Neutrophil (primary cell): ENCODE results near the gene ZNF225.
"Not testable (repeated sequence)": the region's sequence is repeated elsewhere in the genome, so short reads cannot be mapped to it uniquely, and the experiment has no call there.

ENCODE experiments used
- H3K27ac ChIP-seq: fragments of 200-600 bp; sonication (generic); 2 replicates; pipeline ENCODE4 v1.5.1; 2016; ENCODE audit warnings: mild to moderate bottlenecking, moderate library complexity
- H3K27me3 ChIP-seq: fragments of 200-600 bp; sonication (generic); 2 replicates; pipeline ENCODE4 v1.6.0; 2016; ENCODE audit warnings: mild to moderate bottlenecking
- H3K36me3 ChIP-seq: fragments of 200-600 bp; sonication (generic); 2 replicates; pipeline ENCODE4 v1.5.1; 2017
- H3K4me1 ChIP-seq, 2 experiments: fragments of 200-600 bp in 1 of 2; sonication (generic) in 1 of 2; 1 replicate in 1 of 2; 2 replicates in 1 of 2; pipeline versions ENCODE4 v1.5.1 to v1.6.1; 2013 to 2016; ENCODE audit warnings: low read depth in 1 of 2, low read length in 1 of 2, mild to moderate bottlenecking in 1 of 2, moderate library complexity in 1 of 2; ENCODE audit not compliant: control insufficient read depth in 1 of 2, insufficient read depth in 1 of 2
- H3K4me3 ChIP-seq, 2 experiments: fragments of 200-600 bp in 1 of 2; sonication (generic) in 1 of 2; 1 replicate in 1 of 2; 2 replicates in 1 of 2; pipeline ENCODE4 v1.5.1; 2013 to 2016; ENCODE audit warnings: low read depth in 1 of 2, low read length in 1 of 2, mild to moderate bottlenecking in 1 of 2, moderate library complexity in 1 of 2
- H3K9me3 ChIP-seq: fragments of 200-600 bp; sonication (generic); 2 replicates; pipeline ENCODE4 v1.5.1; 2016
- TF ChIP-seq, protein P1 (sequence below): fragments of 200-600 bp; sonication (generic); IDR thresholded peaks from 2 replicates; pipeline ENCODE4 v1.5.1; 2016; ENCODE audit warnings: antibody characterized with exemption

ZNF225 gene

DNA sequence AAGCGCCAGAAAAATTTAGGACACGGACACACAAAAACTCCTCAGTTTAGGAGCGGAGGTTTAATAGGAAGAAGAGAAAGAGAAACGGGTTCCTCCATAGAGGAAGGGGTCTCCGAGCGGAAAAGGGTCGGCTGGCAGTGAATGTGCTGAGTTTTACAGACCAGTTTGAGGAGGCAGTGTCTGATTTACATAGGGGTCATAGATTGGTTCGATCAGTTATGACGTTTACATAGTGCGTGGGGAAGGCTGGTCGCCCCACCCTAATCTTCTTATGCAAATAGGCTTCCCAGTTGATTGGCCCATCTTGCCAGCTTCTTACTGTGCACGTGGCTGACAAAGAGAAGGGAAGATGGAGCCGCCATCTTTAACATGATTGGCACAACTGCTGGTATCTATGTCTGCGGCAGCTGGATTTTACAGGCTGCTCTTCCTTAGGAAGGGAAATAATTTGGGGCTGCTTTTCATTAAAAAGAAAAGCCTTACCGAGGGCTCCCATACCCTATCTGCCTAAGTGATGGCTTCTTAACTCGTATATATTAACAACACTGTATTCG is 1.2 kb upstream of the ZNF225 start:
- Histone ChIP-seq H3K27ac (no peak overlapping the region), H3K9me3 (peaks cover 15% of the 10 kb centered on the region), H3K36me3 (peaks cover 5% of the 10 kb centered on the region), H3K4me1 (peaks cover 16 to 18% of the 10 kb centered on the region in 2 experiments), H3K27me3 (no peaks in the 10 kb centered on the region), H3K4me3 (no peak overlapping the region)
- TF ChIP-seq, protein P1, sequence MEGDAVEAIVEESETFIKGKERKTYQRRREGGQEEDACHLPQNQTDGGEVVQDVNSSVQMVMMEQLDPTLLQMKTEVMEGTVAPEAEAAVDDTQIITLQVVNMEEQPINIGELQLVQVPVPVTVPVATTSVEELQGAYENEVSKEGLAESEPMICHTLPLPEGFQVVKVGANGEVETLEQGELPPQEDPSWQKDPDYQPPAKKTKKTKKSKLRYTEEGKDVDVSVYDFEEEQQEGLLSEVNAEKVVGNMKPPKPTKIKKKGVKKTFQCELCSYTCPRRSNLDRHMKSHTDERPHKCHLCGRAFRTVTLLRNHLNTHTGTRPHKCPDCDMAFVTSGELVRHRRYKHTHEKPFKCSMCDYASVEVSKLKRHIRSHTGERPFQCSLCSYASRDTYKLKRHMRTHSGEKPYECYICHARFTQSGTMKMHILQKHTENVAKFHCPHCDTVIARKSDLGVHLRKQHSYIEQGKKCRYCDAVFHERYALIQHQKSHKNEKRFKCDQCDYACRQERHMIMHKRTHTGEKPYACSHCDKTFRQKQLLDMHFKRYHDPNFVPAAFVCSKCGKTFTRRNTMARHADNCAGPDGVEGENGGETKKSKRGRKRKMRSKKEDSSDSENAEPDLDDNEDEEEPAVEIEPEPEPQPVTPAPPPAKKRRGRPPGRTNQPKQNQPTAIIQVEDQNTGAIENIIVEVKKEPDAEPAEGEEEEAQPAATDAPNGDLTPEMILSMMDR = no peak

DNA sequence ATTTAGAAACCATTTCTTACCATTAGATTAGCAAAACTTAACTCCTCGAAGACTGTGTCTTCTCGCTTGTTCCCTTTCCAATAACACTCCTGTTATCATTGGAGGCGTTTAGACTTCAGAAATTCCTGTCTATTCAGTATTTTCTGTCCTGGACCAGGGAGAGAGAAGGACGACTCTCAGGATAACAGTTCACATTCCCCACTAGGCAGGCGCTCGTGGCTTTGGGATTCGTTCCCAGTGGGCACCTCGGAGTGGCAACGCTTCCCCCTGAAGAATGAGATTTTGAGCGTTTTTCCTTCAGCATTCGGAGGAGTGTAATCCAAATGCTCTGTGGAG is 429 bp upstream of the ZNF225 start:
- peak overlapping the region; percentile 36 for H3K27ac ChIP-seq
- H3K27me3 ChIP-seq = no peaks in the 10 kb centered on the region
- peak overlapping the region; percentile 69 to 76 for H3K4me3 ChIP-seq
- TF ChIP-seq, protein P1 = no peak
- peaks cover 11% of the 10 kb centered on the region for H3K36me3 ChIP-seq
- peaks cover 16 to 18% of the 10 kb centered on the region in 2 experiments for H3K4me1 ChIP-seq
- H3K9me3 ChIP-seq = peaks cover 8% of the 10 kb centered on the region

DNA sequence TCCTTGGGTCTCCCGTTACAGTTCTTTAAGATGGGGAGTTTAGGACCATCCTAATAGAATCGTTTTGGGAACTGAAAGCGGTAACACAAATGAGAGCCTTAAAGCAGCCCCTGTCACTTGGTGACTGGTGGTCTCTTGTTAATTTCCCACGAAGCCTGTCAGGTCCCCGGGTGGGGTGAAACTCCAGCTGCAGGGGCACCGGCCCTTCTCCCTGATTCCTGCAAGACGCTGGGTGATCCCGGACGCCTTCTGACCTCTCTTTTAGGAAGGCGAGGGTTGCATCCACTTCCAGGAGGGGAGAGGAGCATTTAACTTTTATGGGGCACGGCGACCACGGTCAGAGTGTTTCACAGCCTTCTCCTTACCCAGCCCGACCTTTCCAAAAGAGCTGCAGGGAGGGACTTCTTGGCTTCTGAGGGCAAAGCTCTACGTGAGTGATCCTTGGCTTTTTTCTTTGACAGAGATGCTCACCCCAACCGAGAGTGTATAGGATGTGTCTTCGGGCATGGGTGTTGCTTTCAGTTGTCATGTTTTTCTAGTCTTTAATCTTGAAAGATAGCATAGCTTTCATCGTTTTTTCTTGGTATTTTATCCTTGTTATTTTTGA is 688 bp downstream of the ZNF225 start:
- Histone ChIP-seq H3K4me1 (peaks cover 16 to 18% of the 10 kb centered on the region in 2 experiments), H3K36me3 (peaks cover 22% of the 10 kb centered on the region), H3K4me3 (peak overlapping the region; percentile 69 to 76), H3K27ac (peak overlapping the region; percentile 36), H3K27me3 (no peaks in the 10 kb centered on the region), H3K9me3 (no peaks in the 10 kb centered on the region)
- TF ChIP-seq, protein P1 = no peak

DNA sequence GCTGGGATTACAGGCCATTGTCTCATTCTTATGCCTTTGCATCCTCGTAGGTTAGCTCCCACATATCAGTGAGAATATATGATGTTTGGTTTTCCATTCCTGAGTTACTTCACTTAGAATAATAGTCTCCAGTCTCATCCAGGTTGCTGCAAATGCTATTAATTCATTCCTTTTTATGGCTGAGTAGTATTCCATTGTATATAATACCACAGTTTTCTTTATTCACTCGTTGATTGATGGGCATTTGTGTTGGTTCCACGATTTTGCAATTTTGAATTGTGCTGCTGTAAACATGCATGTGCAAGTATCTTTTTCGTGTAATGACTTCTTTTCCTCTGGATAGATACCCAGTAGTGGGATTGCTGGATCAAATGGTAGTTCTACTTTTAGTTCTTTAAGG is 8.0 kb downstream of the ZNF225 start:
- peaks cover 38% of the 10 kb centered on the region for H3K36me3 ChIP-seq
- H3K9me3 ChIP-seq, H3K27me3 ChIP-seq, H3K4me3 ChIP-seq, H3K4me1 ChIP-seq, H3K27ac ChIP-seq: not testable (repeated sequence)

DNA sequence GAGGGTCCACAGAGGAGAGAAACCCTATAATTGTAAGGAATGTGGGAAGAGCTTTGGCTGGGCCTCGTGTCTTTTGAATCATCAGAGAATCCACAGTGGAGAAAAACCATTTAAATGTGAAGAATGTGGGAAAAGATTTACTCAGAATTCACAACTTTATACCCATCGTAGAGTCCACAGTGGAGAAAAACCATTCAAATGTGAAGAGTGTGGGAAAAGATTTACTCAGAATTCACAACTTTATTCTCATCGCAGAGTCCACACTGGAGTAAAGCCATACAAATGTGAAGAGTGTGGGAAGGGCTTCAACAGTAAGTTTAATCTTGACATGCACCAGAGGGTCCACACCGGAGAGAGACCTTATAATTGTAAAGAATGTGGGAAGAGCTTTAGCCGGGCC is 18.8 kb downstream of the ZNF225 start:
- TF ChIP-seq, protein P1 = no peak
- Histone ChIP-seq H3K27me3 (no peaks in the 10 kb centered on the region), H3K36me3 (peaks cover 20% of the 10 kb centered on the region), H3K27ac (no peak overlapping the region), H3K9me3 (peaks cover 19% of the 10 kb centered on the region), H3K4me3 (no peak overlapping the region), H3K4me1 (no peaks in the 10 kb centered on the region)

DNA sequence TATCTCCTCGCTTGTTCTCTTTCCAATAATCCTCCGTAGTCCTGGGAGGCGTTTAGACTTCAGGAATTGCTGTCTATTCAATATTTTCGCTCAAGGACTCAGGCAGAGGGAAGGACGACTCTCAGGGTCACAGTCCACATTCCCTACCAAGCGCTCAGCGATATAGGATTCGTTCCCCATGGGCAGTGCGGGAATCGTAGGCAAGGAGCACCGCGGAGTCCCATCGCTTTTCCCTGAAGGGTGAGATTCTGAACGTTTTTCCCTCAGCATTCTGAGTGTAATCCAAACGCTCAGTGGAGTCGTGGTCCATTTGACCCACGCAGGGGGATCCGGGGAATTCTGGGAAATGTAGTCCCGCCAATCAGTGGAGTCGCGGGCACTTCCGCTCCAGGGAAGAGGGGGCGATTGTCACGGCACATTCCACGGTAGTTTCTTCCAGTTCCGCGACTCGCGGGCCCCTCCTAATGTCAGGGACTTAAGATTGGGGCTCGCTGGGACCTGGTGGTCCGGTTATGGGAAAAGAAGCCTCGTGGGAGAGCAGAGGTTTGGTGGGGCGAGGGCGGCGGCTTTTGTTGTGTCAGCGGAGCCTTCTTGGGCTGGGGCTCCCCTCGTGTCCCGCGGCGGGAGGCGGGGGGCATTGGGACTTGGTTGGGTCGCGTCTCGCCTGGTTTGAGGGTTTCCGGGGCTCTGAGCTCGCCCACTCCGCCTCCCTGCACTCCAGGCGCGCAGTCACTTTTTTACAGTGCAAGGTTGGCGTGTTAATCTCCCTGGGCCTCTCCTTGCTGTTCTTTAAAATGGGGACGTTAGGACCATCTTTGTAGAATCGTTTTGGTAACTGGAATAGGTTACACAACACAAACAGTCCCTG is 28.2 kb downstream of the ZNF225 start, which contains the start of gene ZNF234:
TSS of gene ZNF234 (plus strand) at position 364 of the 868 bp plus-strand sequence. CDS start 3,079 bp downstream, outside the sequence.
- Histone ChIP-seq H3K27ac (peak within 1 kb of the TSS; percentile 28), H3K9me3 (no peaks in the 10 kb centered on the region), H3K4me1 (peaks cover 12 to 17% of the 10 kb centered on the region in 2 experiments), H3K4me3 (peak within 1 kb of the TSS; percentile 84 to 88), H3K36me3 (no peaks in the 10 kb centered on the region), H3K27me3 (peaks cover 5% of the 10 kb centered on the region)
- TF ChIP-seq, protein P1 = no peak
